Esophagus muscularis mucosa (tissue), 4 donors: ENCODE results near the gene OR4D2.

ENCODE experiments used
- EP300 ChIP-seq: sonication (generic); formaldehyde crosslinking; IDR thresholded peaks from one replicate; pipeline ENCODE4 v1.6.1; 2017; ENCODE audit warnings: antibody characterized with exemption
- POLR2AphosphoS5 ChIP-seq, 2 donors: sonication (generic); formaldehyde crosslinking; IDR thresholded peaks; one replicate each; pipeline ENCODE4 v1.6.1; 2017; ENCODE audit warnings: antibody characterized with exemption in 2 of 2
- TF ChIP-seq, protein P1 (sequence below), 3 experiments: fragments of 200-600 bp in 2 of 3; fragments of 450-650 bp in 1 of 3; sonication (generic) in 2 of 3; IDR thresholded peaks; one replicate each; pipeline ENCODE4 v1.5.1; 2017 to 2019; ENCODE audit warnings: antibody characterized with exemption in 3 of 3, mild to moderate bottlenecking in 2 of 3, moderate library complexity in 1 of 3

DNA sequence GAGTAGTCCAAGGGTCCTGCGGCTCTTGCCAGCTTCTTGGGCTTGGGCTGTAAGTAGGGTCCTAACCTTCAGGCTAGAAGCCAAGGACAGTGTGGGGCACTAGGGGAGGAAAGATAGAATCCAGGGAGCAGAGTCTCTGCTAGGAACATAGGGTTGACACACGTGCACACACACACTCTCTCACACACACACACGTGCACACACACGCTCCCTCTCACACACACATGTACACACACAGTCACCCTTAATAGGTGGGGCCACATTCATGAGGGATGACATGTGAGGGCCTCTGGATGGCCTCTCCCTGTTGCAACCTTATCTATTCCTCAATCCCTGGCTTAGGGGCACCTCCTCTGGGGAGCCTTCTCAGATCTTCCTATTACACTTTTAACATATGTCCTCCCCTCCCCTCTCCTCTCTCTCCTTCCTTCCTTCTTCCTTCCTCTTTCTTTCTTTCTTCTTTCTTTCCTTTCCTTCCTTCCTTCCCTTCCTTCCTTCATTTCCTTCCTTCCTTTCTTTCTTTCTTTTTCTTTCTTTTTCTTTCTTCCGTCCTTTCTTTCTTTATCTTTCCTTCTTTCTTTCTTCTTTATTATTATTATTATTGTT, 28.8 kb downstream of the OR4D2 start:
- TF ChIP-seq POLR2AphosphoS5 (IDR thresholded peaks at IDR 0.05) = no peak
- TF ChIP-seq EP300 = no peak
- TF ChIP-seq, protein P1, sequence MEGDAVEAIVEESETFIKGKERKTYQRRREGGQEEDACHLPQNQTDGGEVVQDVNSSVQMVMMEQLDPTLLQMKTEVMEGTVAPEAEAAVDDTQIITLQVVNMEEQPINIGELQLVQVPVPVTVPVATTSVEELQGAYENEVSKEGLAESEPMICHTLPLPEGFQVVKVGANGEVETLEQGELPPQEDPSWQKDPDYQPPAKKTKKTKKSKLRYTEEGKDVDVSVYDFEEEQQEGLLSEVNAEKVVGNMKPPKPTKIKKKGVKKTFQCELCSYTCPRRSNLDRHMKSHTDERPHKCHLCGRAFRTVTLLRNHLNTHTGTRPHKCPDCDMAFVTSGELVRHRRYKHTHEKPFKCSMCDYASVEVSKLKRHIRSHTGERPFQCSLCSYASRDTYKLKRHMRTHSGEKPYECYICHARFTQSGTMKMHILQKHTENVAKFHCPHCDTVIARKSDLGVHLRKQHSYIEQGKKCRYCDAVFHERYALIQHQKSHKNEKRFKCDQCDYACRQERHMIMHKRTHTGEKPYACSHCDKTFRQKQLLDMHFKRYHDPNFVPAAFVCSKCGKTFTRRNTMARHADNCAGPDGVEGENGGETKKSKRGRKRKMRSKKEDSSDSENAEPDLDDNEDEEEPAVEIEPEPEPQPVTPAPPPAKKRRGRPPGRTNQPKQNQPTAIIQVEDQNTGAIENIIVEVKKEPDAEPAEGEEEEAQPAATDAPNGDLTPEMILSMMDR (IDR thresholded peaks at IDR 0.05) = no peak
